Sigmoid colon (tissue), 7 donors: ENCODE results near the gene TIGAR. TPM values are rescaled to one million over a fixed set of nuclear protein-coding genes. Genes with fewer than 3 reads are reported as not detected.

ENCODE experiments used
- DNase-seq: peaks from one replicate; pipeline ENCODE4 v3.0.0-alpha.2; 2019
- H3K27ac ChIP-seq, 4 donors: fragments of 200-600 bp; sonication (generic); one replicate each; pipeline ENCODE4 v1.5.1; 2016 to 2019; ENCODE audit warnings: mild to moderate bottlenecking in 1 of 4
- H3K27me3 ChIP-seq, 3 donors: fragments of 200-600 bp; sonication (generic); one replicate each; pipeline ENCODE4 v1.5.1; 2019; ENCODE audit warnings: mild to moderate bottlenecking in 1 of 3
- H3K36me3 ChIP-seq, 4 donors: fragments of 200-600 bp; sonication (generic); one replicate each; pipeline ENCODE4 v1.5.1; 2016 to 2019
- H3K4me1 ChIP-seq, 4 donors: fragments of 200-600 bp; sonication (generic); one replicate each; pipeline ENCODE4 v1.5.1; 2017 to 2019
- H3K4me3 ChIP-seq, 4 donors: fragments of 200-600 bp; sonication (generic); one replicate each; pipeline ENCODE4 v1.5.1; 2017 to 2019; ENCODE audit warnings: mild to moderate bottlenecking in 2 of 4, moderate library complexity in 1 of 4
- H3K9me3 ChIP-seq, 4 donors: fragments of 200-600 bp in 3 of 4; sonication (generic) in 3 of 4; one replicate each; pipeline versions ENCODE4 v1.5.1 to v1.6.1; 2013 to 2019
- CTCF ChIP-seq, 4 experiments: fragments of 450-650 bp in 3 of 4; fragments of 200-600 bp in 1 of 4; IDR thresholded peaks; one replicate each; pipeline ENCODE4 v1.5.1; 2016 to 2019; ENCODE audit warnings: antibody characterized with exemption in 4 of 4, mild to moderate bottlenecking in 3 of 4, moderate library complexity in 2 of 4
- EP300 ChIP-seq, 4 donors: sonication (generic); formaldehyde crosslinking; IDR thresholded peaks; one replicate each; pipeline ENCODE4 v1.6.1; 2017; ENCODE audit warnings: antibody characterized with exemption in 4 of 4
- POLR2A ChIP-seq, 2 donors: fragments of 450-650 bp; IDR thresholded peaks; one replicate each; pipeline ENCODE4 v1.6.1; 2016; ENCODE audit warnings: antibody characterized with exemption in 2 of 2, mild to moderate bottlenecking in 2 of 2, moderate library complexity in 2 of 2
- POLR2AphosphoS5 ChIP-seq, 4 donors: sonication (generic); formaldehyde crosslinking; IDR thresholded peaks; one replicate each; pipeline ENCODE4 v1.6.1; 2017; ENCODE audit warnings: antibody characterized with exemption in 4 of 4
- WGBS, 2 donors: extraction: QIAGEN DNeasy Blood & Tissue Kit; methylation state at CpG; one replicate each; pipeline ENCODE4 v1.1.7; 2013; 5-methylcytosine and 5-hydroxymethylcytosine counted together
- intact Hi-C: fragments of 100-400 bp; cut with DNase I; formaldehyde crosslinking; loops from one replicate; pipeline ENCODE4 v1.15.1; 2023
- polyA plus RNA-seq, 3 donors: library from polyadenylated mRNA; stranded (reverse); fragments of 200-250 nt; gene quantifications; one replicate each; pipeline ENCODE4 v1.2.3, GENCODE V29; 2013
- total RNA-seq, 4 donors: library from RNA; depleted of rRNA; stranded (reverse); fragments of >200 nt; gene quantifications; one replicate each; pipeline ENCODE4 v1.1.0, GENCODE V29; 2016
- donor health status: healthy with polysubstance abuse.
- donor health status: Bipolar disorder and iron deficiency.
- donor health status: healthy.

TIGAR gene
- total and polyA plus RNA-seq, 7 donors = 4.4 to 14.6 (median 6.0) TPM

GRCh38 chr12:4286228-4286627 lies 34.8 kb upstream of the TIGAR start:
- Histone ChIP-seq H3K36me3 (peaks cover 19 to 85% (median 39%) of the 10 kb centered on the region in 4 donors), H3K9me3 (no peaks in the 10 kb centered on the region), H3K4me1 (peaks cover 0 to 94% (median 82%) of the 10 kb centered on the region in 4 donors), H3K27ac (peak overlapping the region in 3 of 4 donors; percentile 77 to 86 (median 84)), H3K27me3 (no peaks in the 10 kb centered on the region), H3K4me3 (no peak overlapping the region)
- WGBS, 2 donors = 61 to 70% methylated on average over 12 of the region's 12 CpGs
- no peak for TF ChIP-seq POLR2AphosphoS5 (IDR thresholded peaks at IDR 0.05)
- TF ChIP-seq EP300 (IDR thresholded peaks at IDR 0.05) = no peak
- intact Hi-C loops = no loop called here
- DNase-seq = no peak

GRCh38 chr12:4286771-4287317 lies 34.2 kb upstream of the TIGAR start:
- Histone ChIP-seq H3K9me3 (no peaks in the 10 kb centered on the region), H3K27me3 (no peaks in the 10 kb centered on the region), H3K36me3 (peaks cover 19 to 83% (median 36%) of the 10 kb centered on the region in 4 donors), H3K4me1 (peaks cover 0 to 94% (median 79%) of the 10 kb centered on the region in 4 donors), H3K4me3 (no peak overlapping the region), H3K27ac (peak overlapping the region; percentile 58 to 86 (median 80))
- DNase-seq = no peak
- intact Hi-C loops = no loop called here
- TF ChIP-seq POLR2A (IDR thresholded peaks at IDR 0.05) (no peak), EP300 (IDR thresholded peaks at IDR 0.05) (no peak), POLR2AphosphoS5 (IDR thresholded peaks at IDR 0.05) (peak in 1 of 4 donors; percentile 3), CTCF (IDR thresholded peaks at IDR 0.05) (no peak)
- WGBS, 2 donors = 60 to 75% methylated on average over 14 of the region's 14 CpGs

GRCh38 chr12:4287325-4288211 lies 33.4 kb upstream of the TIGAR start:
- TF ChIP-seq POLR2AphosphoS5 (IDR thresholded peaks at IDR 0.05) (peak in 2 of 4 donors; percentile 6 to 10), CTCF (IDR thresholded peaks at IDR 0.05) (no peak), POLR2A (IDR thresholded peaks at IDR 0.05) (no peak), EP300 (IDR thresholded peaks at IDR 0.05) (no peak)
- Histone ChIP-seq H3K4me1 (peaks cover 0 to 94% (median 81%) of the 10 kb centered on the region in 4 donors), H3K27me3 (no peaks in the 10 kb centered on the region), H3K27ac (peak overlapping the region; percentile 58 to 86 (median 80)), H3K9me3 (no peaks in the 10 kb centered on the region), H3K36me3 (peaks cover 19 to 76% (median 32%) of the 10 kb centered on the region in 4 donors), H3K4me3 (no peak overlapping the region)
- WGBS, 2 donors = 43 to 60% methylated on average over 18 of the region's 18 CpGs
- no peak for DNase-seq
- intact Hi-C loops = no loop called here

GRCh38 chr12:4288296-4289131 lies 32.5 kb upstream of the TIGAR start:
- intact Hi-C loops = no loop called here
- H3K4me3 ChIP-seq = peak overlapping the region in 2 of 4 donors; percentile 9 to 20

More at GRCh38 chr12:4288296-4289131, 32.5 kb upstream of the TIGAR start:
- 73 to 75% methylated on average over 20 of the region's 20 CpGs for WGBS, 2 donors
- DNase-seq = no peak
- Histone ChIP-seq H3K27ac (peak overlapping the region; percentile 58 to 86 (median 80)), H3K36me3 (peaks cover 16 to 66% (median 26%) of the 10 kb centered on the region in 4 donors), H3K4me1 (peaks cover 0 to 94% (median 82%) of the 10 kb centered on the region in 4 donors), H3K27me3 (no peaks in the 10 kb centered on the region), H3K9me3 (no peaks in the 10 kb centered on the region)
- TF ChIP-seq POLR2AphosphoS5 (IDR thresholded peaks at IDR 0.05) = no peak
- TF ChIP-seq POLR2A (IDR thresholded peaks at IDR 0.05) = no peak
- no peak for TF ChIP-seq EP300 (IDR thresholded peaks at IDR 0.05)
- TF ChIP-seq CTCF (IDR thresholded peaks at IDR 0.05) = no peak
